ENCODE measurements around the gene CYP11A1.

GRCh38 chr15:74378848-74379247 lies 11.4 kb upstream of the CYP11A1 start:
- no peak for TF ChIP-seq CTCF (IDR thresholded peaks at IDR 0.05)
- no peak for TF ChIP-seq POLR2A (IDR thresholded peaks at IDR 0.05)
- TF ChIP-seq POLR2AphosphoS5 (IDR thresholded peaks at IDR 0.05), result peak in 1 of 2 donors; percentile 11

Data from upper lobe of left lung (tissue), 4 donors.